BE2C (cell line): ENCODE data around the gene ATP5F1B.

Experiments used
- DNase-seq: peaks from one replicate; pipeline ENCODE4 v3.0.0-alpha.2; 2020
- H3K27me3 ChIP-seq: fragments of 250-450 bp; sonication (Bioruptor Pico); 2 replicates; pipeline ENCODE4 v1.5.1; 2020; ENCODE audit warnings: mild to moderate bottlenecking
- H3K36me3 ChIP-seq: fragments of 250-450 bp; sonication (Bioruptor Pico); 2 replicates; pipeline ENCODE4 v1.5.1; 2020; ENCODE audit warnings: mild to moderate bottlenecking
- H3K4me1 ChIP-seq: fragments of 250-450 bp; sonication (Bioruptor Pico); 2 replicates; pipeline ENCODE4 v1.5.1; 2020
- H3K4me3 ChIP-seq: 2 replicates; pipeline ENCODE4 v1.5.1; 2011; ENCODE audit warnings: low read depth, low read length
- H3K9me3 ChIP-seq: fragments of 250-450 bp; sonication (Bioruptor Pico); 2 replicates; pipeline ENCODE4 v1.5.1; 2020
- CTCF ChIP-seq: IDR thresholded peaks from 2 replicates; pipeline ENCODE4 v1.5.1; 2012; ENCODE audit warnings: mild to moderate bottlenecking, low read depth, low read length

The ATP5F1B gene

GRCh38 chr12:56628671-56629458, 16.9 kb downstream of the ATP5F1B start:
- H3K9me3 ChIP-seq, result no peaks in the 10 kb centered on the region
- H3K27me3 ChIP-seq, result no peaks in the 10 kb centered on the region
- H3K4me1 ChIP-seq, result peaks cover 18% of the 10 kb centered on the region
- peak; percentile 74 for DNase-seq
- no peak for TF ChIP-seq CTCF
- H3K4me3 ChIP-seq, result peak overlapping the region; percentile 95
- H3K36me3 ChIP-seq, result peaks cover 22% of the 10 kb centered on the region

GRCh38 chr12:56626701-56627100, 19.1 kb downstream of the ATP5F1B start:
- Histone ChIP-seq H3K27me3 (no peaks in the 10 kb centered on the region), H3K36me3 (peaks cover 30% of the 10 kb centered on the region), H3K4me1 (peaks cover 6% of the 10 kb centered on the region), H3K4me3 (no peak overlapping the region), H3K9me3 (no peaks in the 10 kb centered on the region)
- no peak for TF ChIP-seq CTCF
- DNase-seq, result no peak

GRCh38 chr12:56622535-56622934, 23.2 kb downstream of the ATP5F1B start:
- Histone ChIP-seq H3K27me3 (no peaks in the 10 kb centered on the region), H3K36me3 (peaks cover 37% of the 10 kb centered on the region), H3K9me3 (no peaks in the 10 kb centered on the region), H3K4me1 (no peaks in the 10 kb centered on the region), H3K4me3 (no peak overlapping the region)
- no peak for TF ChIP-seq CTCF
- DNase-seq, result no peak

GRCh38 chr12:56616925-56617324, 28.9 kb downstream of the ATP5F1B start:
- Histone ChIP-seq H3K36me3 (peaks cover 67% of the 10 kb centered on the region), H3K4me3 (no peak overlapping the region), H3K4me1 (no peaks in the 10 kb centered on the region), H3K27me3 (no peaks in the 10 kb centered on the region), H3K9me3 (no peaks in the 10 kb centered on the region)
- TF ChIP-seq CTCF, result no peak
- DNase-seq, result no peak

GRCh38 chr12:56616244-56616643, 29.5 kb downstream of the ATP5F1B start:
- TF ChIP-seq CTCF, result no peak
- no peak for DNase-seq
- Histone ChIP-seq H3K27me3 (no peaks in the 10 kb centered on the region), H3K4me1 (no peaks in the 10 kb centered on the region), H3K36me3 (peaks cover 69% of the 10 kb centered on the region), H3K4me3 (no peak overlapping the region), H3K9me3 (no peaks in the 10 kb centered on the region)

- peaks cover 77% of the 10 kb centered on the region for H3K36me3 ChIP-seq
Observed at GRCh38 chr12:56614627-56615026, 31.2 kb downstream of the ATP5F1B start.

More at GRCh38 chr12:56614627-56615026, 31.2 kb downstream of the ATP5F1B start:
- Histone ChIP-seq H3K9me3 (no peaks in the 10 kb centered on the region), H3K27me3 (no peaks in the 10 kb centered on the region), H3K4me3 (no peak overlapping the region), H3K4me1 (no peaks in the 10 kb centered on the region)
- DNase-seq, result no peak
- TF ChIP-seq CTCF, result no peak
